Activated CD4-positive, alpha-beta T cell treated with anti-CD3 and anti-CD28 coated beads, Interleukin-2, amount 10 ng/mL, durations not matched to agents 7 days and 5 days (primary cell): ENCODE data around the gene TULP3. TPM values are rescaled to one million over a fixed set of nuclear protein-coding genes. Genes with fewer than 3 reads are reported as not detected.

Source experiments
- CTCF ChIA-PET: fragments of 350-600 bp; sonication (Branson Sonifier 250); formaldehyde crosslinking; loops from one replicate; lab custom pipeline; 2021; ENCODE audit warnings: antibody characterized with exemption; lab: Charles Lee
- POLR2A ChIA-PET: fragments of 350-600 bp; sonication (Branson Sonifier 250); formaldehyde crosslinking; loops from one replicate; lab custom pipeline; 2021; ENCODE audit warnings: antibody characterized with exemption; lab: Charles Lee
- DNase-seq: peaks from one replicate; pipeline ENCODE4 v3.0.0-alpha.2; 2020
- H3K27ac Mint-ChIP-seq: one replicate; pipeline ENCODE4 v1.8.0; 2021; ENCODE audit warnings: mild to moderate bottlenecking, moderate library complexity, mixed read lengths
- H3K27me3 Mint-ChIP-seq: one replicate; pipeline ENCODE4 v1.8.0; 2021; ENCODE audit warnings: mixed read lengths
- H3K36me3 Mint-ChIP-seq: one replicate; pipeline ENCODE4 v1.8.0; 2021; ENCODE audit warnings: low read depth, mixed read lengths
- H3K4me1 Mint-ChIP-seq: one replicate; pipeline ENCODE4 v1.8.0; 2021; ENCODE audit warnings: mixed read lengths
- H3K4me3 Mint-ChIP-seq: one replicate; pipeline ENCODE4 v1.8.0; 2021; ENCODE audit warnings: mild to moderate bottlenecking, moderate library complexity, mixed read lengths
- H3K9me3 Mint-ChIP-seq: one replicate; pipeline ENCODE4 v1.8.0; 2021; ENCODE audit warnings: mixed read lengths
- total RNA-seq, 2 experiments: library from RNA; stranded (reverse); gene quantifications; one replicate each; pipeline ENCODE4 v1.2.3, GENCODE V29; 2021

The TULP3 gene
- total RNA-seq, 2 experiments from 2014 or later: 8.6 to 9.1 TPM

DNA sequence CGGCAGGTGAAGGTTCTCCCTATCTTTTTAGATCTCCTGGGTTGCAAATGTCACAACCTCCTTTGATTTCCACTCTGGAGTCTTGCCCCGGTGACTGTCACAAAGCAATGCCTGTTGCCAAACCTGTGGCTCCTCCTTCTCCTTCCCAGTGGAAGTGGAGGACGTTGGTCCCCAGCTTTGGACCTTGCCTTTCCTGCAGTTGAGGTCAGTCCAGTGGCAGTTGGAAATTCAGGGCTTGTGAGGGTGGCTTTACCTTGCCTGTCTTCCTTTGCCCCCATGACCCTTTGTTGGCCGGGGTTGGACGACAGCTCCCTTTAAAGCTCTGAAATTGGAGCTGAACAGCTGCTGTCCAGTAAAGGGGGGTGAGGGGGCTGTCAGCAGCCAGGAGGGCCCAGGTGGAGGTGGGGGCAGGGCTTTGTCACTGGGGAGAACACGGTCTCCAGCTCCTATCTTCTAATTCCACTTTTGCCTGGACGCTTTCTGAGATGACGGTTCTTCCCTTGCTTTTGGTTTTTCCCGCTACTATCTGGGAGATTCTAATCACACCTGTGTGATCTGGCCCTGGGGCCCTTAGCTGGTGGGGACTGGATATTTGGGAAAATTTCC, 72.6 kb downstream of the TULP3 start:
- H3K27me3 Mint-ChIP-seq: peaks cover 36% of the 10 kb centered on the region
- ChIA-PET POLR2A (no interaction called here), CTCF (no interaction called here)
- no peaks in the 10 kb centered on the region for H3K9me3 Mint-ChIP-seq
- H3K4me3 Mint-ChIP-seq: no peak overlapping the region
- peaks cover 17% of the 10 kb centered on the region for H3K4me1 Mint-ChIP-seq
- DNase-seq: no peak
- no peak overlapping the region for H3K27ac Mint-ChIP-seq
- peaks cover 2% of the 10 kb centered on the region for H3K36me3 Mint-ChIP-seq

DNA sequence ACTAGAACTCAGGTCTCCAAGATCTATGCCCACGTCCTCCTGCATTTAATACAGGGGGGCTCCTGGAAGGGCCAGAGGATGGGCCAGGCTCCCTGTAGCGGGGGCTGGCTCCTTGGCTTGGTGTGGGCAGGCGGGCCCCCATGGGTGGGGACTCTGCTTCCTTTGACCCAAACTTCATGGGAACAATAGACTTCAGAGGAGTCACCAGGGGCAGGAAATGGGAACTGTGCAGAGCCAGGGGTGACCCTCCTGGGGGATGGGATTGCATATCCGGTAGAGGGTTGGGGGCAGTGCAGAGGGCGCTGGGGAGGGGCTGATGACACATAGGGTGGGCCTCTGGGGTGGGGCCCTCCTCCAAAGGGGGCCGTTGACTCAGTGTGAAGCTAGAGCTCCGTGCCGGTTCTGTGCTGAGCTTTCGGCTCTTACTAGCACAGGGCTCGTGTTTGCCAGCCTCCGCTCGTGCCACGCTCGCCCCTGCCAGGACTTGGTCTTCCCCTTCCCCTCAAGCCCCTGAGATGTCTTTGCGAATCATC, 73.1 kb downstream of the TULP3 start:
- peaks cover 13% of the 10 kb centered on the region for H3K4me1 Mint-ChIP-seq
- no peak for DNase-seq
- no peak overlapping the region for H3K27ac Mint-ChIP-seq
- no peaks in the 10 kb centered on the region for H3K9me3 Mint-ChIP-seq
- POLR2A ChIA-PET: no interaction called here
- H3K4me3 Mint-ChIP-seq: no peak overlapping the region
- H3K36me3 Mint-ChIP-seq: no peaks in the 10 kb centered on the region
- peaks cover 32% of the 10 kb centered on the region for H3K27me3 Mint-ChIP-seq
- CTCF ChIA-PET: no interaction called here

DNA sequence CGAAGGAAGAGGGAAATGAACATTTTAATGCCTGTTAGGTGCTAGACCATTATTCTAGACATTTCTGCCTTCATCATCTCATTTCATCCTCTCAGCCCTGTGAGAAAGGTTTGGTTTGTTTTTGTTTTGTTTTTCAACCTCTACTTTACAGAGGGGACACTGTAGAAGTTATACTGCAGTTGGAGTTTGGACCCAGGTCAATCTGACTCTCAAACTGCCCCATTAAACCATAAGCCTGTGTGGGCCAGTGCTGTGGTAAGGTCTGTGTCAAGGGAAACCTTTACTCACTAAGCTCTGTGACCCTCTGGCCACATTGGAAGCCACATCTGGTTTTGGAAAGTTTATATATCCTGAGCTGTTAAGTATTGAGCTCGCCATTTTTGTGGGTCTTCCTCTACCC, 77.0 kb downstream of the TULP3 start:
- H3K4me1 Mint-ChIP-seq: no peaks in the 10 kb centered on the region
- no peak overlapping the region for H3K27ac Mint-ChIP-seq
- no peak for DNase-seq
- H3K36me3 Mint-ChIP-seq: no peaks in the 10 kb centered on the region
- H3K27me3 Mint-ChIP-seq: peaks cover 10% of the 10 kb centered on the region
- ChIA-PET CTCF (interaction anchor here (0.6 kb wide), 1 partner anchor 33 kb away, joined by 3 read pairs; no protein-coding TSS in a partner anchor), POLR2A (no interaction called here)
- no peaks in the 10 kb centered on the region for H3K9me3 Mint-ChIP-seq
- no peak overlapping the region for H3K4me3 Mint-ChIP-seq

DNA sequence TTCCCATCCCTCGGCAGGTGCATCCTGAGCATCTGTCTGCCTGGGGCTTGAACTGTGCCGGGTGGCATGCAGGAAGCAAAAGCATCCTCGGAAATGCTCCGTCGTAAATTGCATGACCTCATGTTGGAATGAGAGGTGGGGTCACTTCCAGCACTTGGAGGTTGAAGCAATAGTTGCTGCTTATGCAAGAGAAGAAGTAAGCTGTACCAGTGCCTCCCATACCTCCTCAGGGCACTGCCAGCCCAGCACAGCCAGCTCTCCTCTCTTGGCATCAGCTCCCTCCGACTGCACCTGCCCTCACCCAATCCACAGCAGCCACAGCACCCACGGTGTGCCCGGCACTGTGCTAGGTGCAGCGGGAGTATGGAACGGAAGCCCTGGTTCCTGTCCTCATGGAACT, 80.1 kb downstream of the TULP3 start:
- H3K4me1 Mint-ChIP-seq: no peaks in the 10 kb centered on the region
- no peak overlapping the region for H3K4me3 Mint-ChIP-seq
- no peaks in the 10 kb centered on the region for H3K9me3 Mint-ChIP-seq
- no peaks in the 10 kb centered on the region for H3K27me3 Mint-ChIP-seq
- H3K36me3 Mint-ChIP-seq: no peaks in the 10 kb centered on the region
- no peak for DNase-seq
- ChIA-PET POLR2A (no interaction called here), CTCF (no interaction called here)
- H3K27ac Mint-ChIP-seq: no peak overlapping the region

DNA sequence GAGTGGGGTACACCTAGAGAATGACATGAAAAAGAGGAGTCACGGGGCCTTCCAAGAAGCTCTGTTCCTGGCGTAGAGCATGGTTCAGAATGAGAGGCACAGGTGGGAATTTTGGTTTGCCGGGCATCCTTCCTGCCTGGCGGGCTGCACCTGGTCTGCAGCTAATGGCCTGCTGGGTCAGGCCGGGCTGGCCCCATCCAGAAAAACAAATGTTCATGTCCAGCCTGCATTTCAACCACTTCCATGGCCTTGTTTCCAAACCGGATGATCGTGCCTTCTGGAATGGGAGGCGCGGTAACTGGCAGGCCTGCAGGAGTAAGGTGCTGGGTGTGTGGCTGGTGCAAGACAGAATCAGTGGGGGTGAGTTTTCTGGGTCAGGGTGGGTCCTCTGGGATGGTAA, 82.9 kb downstream of the TULP3 start:
- Mint-ChIP-seq H3K4me1 (no peaks in the 10 kb centered on the region), H3K36me3 (no peaks in the 10 kb centered on the region), H3K9me3 (no peaks in the 10 kb centered on the region), H3K4me3 (no peak overlapping the region), H3K27me3 (no peaks in the 10 kb centered on the region), H3K27ac (no peak overlapping the region)
- ChIA-PET CTCF (no interaction called here), POLR2A (interaction anchor here (0.7 kb wide), 1 partner anchor 85 kb away, joined by 3 read pairs; no protein-coding TSS in a partner anchor)
- no peak for DNase-seq

DNA sequence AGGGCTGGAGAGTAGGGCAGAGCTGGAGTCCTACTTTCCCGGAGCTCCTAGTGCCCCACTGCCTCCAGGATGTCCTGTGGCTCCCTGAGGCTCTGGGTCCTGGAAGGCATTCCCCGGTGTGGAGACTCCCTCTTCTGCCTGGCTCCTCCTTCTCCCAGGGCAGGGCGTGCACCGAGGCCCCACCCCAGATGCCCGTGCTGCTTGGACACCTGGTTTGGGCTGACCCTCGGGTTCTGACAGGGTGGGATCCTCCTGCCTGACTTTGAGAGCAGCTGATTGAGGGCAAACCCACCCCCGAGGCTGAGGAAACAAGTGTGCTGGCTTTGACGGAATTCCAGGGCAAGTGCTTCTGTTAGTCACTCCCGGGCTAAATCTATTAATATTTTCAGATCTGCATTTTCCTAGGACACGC, 83.9 kb downstream of the TULP3 start:
- Mint-ChIP-seq H3K27me3 (no peaks in the 10 kb centered on the region), H3K27ac (no peak overlapping the region), H3K4me3 (no peak overlapping the region), H3K36me3 (no peaks in the 10 kb centered on the region), H3K4me1 (no peaks in the 10 kb centered on the region), H3K9me3 (no peaks in the 10 kb centered on the region)
- POLR2A ChIA-PET: no interaction called here
- no peak for DNase-seq
- CTCF ChIA-PET: no interaction called here

DNA sequence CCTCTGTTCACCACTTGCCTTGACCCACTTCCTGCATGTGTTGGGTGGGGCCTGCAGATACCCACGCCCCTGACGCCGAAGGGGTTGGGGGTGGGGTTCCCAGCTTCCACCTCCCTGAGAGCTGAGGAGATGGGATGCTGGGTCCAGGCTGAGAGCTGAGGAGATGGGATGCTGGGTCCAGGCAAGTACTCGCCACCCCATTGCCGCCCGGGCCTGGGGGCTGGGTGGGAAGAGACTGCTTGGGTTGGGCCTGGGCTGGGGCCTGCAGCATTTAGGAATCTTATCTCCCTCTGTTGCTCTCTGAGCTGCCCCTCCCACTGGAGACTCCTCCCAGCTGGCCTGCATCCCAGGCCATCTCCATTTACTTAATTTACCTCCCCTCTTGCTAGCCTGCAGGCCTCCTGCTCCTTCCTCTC, 85.9 kb downstream of the TULP3 start:
- DNase-seq: no peak
- Mint-ChIP-seq H3K27me3 (no peaks in the 10 kb centered on the region), H3K9me3 (no peaks in the 10 kb centered on the region), H3K4me3 (no peak overlapping the region), H3K36me3 (no peaks in the 10 kb centered on the region), H3K4me1 (no peaks in the 10 kb centered on the region), H3K27ac (no peak overlapping the region)
- POLR2A ChIA-PET: no interaction called here
- CTCF ChIA-PET: no interaction called here

DNA sequence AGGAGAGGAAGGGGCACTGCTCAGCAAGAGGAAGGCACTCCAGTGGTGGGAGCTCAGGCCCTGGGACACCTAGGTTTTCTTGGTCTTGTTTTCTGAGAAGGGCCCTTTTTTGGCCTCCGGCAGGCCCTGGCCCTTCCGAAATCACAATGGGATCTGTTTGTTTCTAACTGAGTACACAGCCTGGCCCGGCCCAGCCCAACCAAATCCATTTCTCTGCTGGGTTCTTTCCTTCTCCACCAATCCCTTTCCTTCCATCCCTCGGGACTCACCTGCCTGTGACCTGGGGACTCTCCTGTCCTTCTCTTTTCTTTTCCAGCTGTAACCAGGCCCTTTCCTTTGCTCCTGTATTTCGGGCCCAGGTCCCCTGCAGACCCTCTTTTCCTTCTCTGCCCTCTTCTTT, 87.1 kb downstream of the TULP3 start:
- Mint-ChIP-seq H3K4me3 (no peak overlapping the region), H3K27ac (no peak overlapping the region), H3K36me3 (no peaks in the 10 kb centered on the region), H3K27me3 (no peaks in the 10 kb centered on the region), H3K9me3 (no peaks in the 10 kb centered on the region), H3K4me1 (no peaks in the 10 kb centered on the region)
- POLR2A ChIA-PET: no interaction called here
- CTCF ChIA-PET: no interaction called here
- DNase-seq: no peak

DNA sequence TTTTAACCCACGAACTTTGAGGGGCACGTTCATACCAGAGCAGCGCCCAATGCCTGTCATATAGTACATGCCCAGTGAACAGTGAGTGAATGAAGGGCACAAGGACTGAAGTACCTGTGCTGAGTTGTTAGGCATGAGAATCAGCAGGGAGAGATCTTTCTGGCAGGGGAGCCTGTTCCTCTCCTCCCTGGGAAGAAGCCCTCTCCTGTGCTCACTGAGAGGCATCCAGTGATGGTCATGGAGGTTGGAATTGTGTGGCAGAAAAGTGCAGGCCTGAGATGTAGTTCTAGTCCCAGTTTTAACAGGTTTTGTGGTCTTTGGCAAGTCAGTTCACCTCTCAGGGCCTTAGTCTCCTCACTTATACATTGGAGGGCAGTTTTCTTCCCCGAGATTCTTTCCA, 89.1 kb downstream of the TULP3 start:
- Mint-ChIP-seq H3K9me3 (no peaks in the 10 kb centered on the region), H3K4me3 (no peak overlapping the region), H3K27ac (no peak overlapping the region), H3K36me3 (no peaks in the 10 kb centered on the region), H3K4me1 (no peaks in the 10 kb centered on the region), H3K27me3 (no peaks in the 10 kb centered on the region)
- POLR2A ChIA-PET: no interaction called here
- CTCF ChIA-PET: no interaction called here
- DNase-seq: no peak

DNA sequence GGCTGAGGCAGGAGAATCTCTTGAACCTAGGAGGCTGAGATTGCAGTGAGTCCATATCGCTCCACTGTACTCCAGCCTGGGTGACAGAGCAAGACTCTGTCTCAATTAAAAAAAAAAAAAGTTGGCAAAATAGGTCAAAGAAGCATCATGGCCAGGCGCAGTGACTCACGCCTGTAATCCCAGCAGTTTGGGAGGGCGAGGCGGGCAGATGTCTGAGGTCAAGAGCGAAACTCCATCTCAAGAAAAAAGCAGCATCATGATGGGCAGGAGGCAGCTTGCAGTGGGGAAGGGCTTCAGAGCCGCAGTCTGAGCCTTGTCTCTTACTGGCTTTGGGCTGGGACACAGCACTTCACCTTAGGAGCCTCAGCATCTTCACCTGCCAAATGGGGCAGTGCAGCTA, 89.9 kb downstream of the TULP3 start:
- no peak overlapping the region for H3K4me3 Mint-ChIP-seq
- ChIA-PET CTCF (interaction anchor here (0.7 kb wide), 1 partner anchor 18 kb away, joined by 4 read pairs; no protein-coding TSS in a partner anchor), POLR2A (no interaction called here)
- no peak for DNase-seq
- no peaks in the 10 kb centered on the region for H3K4me1 Mint-ChIP-seq
- H3K9me3 Mint-ChIP-seq: no peaks in the 10 kb centered on the region
- no peaks in the 10 kb centered on the region for H3K27me3 Mint-ChIP-seq
- no peak overlapping the region for H3K27ac Mint-ChIP-seq
- H3K36me3 Mint-ChIP-seq: no peaks in the 10 kb centered on the region

DNA sequence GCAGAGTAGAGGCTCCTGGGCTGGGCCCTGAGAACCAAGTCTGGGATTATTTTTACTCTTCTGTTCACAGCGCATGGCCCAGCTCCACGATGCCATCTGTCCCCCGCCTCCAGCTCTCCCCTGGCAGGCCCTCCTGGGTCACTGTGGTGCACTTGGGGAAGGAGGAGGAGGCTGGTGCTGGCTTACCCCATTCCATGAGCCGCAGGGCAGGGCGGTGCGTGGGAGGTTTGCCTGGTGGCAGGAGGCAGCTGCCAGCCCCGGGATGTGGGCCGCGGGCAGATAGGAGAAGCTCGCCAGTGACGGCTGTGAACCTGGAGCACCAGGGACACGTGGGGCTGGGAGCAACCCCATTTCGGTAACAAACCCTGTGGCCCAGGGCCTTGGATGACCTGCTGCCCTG, 91.7 kb downstream of the TULP3 start:
- CTCF ChIA-PET: no interaction called here
- no peaks in the 10 kb centered on the region for H3K9me3 Mint-ChIP-seq
- no peaks in the 10 kb centered on the region for H3K36me3 Mint-ChIP-seq
- POLR2A ChIA-PET: no interaction called here
- H3K4me3 Mint-ChIP-seq: no peak overlapping the region
- H3K27ac Mint-ChIP-seq: no peak overlapping the region
- no peaks in the 10 kb centered on the region for H3K27me3 Mint-ChIP-seq
- DNase-seq: no peak
- no peaks in the 10 kb centered on the region for H3K4me1 Mint-ChIP-seq

DNA sequence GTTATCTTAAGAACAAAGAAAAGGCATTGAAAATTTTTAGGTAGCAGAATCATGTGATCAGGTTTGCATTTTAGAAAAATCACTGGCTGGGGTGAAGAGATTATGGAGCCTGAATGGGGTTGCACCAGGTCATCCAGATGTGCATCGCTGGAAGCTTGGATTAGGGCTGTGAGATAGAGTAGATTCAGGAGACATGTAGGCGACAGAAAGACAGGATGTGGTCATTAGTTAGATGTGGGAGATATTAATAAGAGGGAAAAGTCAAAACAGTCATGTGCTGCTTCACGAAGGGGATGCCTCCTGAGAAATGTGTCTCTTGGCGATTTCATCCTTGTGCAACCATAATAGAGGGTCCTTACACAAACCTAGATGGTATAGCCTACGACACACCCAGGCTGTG, 93.6 kb downstream of the TULP3 start:
- CTCF ChIA-PET: no interaction called here
- Mint-ChIP-seq H3K27me3 (no peaks in the 10 kb centered on the region), H3K9me3 (no peaks in the 10 kb centered on the region), H3K4me3 (no peak overlapping the region), H3K4me1 (no peaks in the 10 kb centered on the region), H3K36me3 (no peaks in the 10 kb centered on the region), H3K27ac (no peak overlapping the region)
- no peak for DNase-seq
- POLR2A ChIA-PET: no interaction called here

DNA sequence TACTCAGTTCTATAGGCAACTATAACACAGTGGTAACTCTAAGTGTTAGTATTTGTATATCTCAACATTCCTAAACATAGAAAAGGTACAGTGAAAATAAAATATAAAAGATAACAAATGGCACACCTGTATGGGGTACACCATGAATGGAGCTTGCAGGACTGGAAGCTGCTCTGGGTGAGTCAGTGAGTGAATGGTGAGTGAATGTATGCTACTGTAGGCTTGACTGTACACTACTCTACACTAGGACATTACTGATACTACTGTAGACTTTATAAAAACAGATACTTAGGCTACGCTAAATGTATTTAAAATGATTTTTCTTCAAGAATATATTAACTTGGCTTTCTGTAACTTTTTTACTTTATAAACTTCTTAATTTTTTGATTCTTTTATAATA, 94.0 kb downstream of the TULP3 start:
- POLR2A ChIA-PET: no interaction called here
- CTCF ChIA-PET: interaction anchor here (0.6 kb wide), 1 partner anchor 17 kb away, joined by 3 read pairs; no protein-coding TSS in a partner anchor
- H3K9me3 Mint-ChIP-seq: peaks cover 2% of the 10 kb centered on the region
- H3K27ac Mint-ChIP-seq: no peak overlapping the region
- no peaks in the 10 kb centered on the region for H3K4me1 Mint-ChIP-seq
- no peak overlapping the region for H3K4me3 Mint-ChIP-seq
- H3K27me3 Mint-ChIP-seq: no peaks in the 10 kb centered on the region
- no peaks in the 10 kb centered on the region for H3K36me3 Mint-ChIP-seq
- DNase-seq: no peak

DNA sequence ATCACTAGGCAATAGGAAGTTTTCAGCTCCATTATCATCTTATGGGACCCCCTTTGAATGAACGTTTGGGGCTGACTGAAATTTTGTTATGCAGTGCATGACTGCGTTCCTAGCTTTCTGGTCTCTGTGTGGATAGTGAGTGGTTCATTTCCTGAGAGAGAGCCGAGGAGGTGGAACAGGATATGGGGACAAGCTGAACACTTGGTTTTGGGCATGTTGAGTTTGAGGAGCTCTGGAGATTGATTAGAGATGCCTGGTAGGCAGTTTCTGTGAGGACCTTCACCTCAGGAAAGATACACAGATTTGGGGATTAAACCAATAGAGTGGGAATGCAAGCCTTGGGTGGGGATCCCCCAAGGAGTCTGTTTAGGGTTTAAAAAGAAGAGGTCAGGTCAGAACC, 96.2 kb downstream of the TULP3 start:
- H3K27ac Mint-ChIP-seq: no peak overlapping the region
- H3K36me3 Mint-ChIP-seq: no peaks in the 10 kb centered on the region
- DNase-seq: no peak
- ChIA-PET CTCF (no interaction called here), POLR2A (no interaction called here)
- H3K9me3 Mint-ChIP-seq: peaks cover 7% of the 10 kb centered on the region
- H3K4me3 Mint-ChIP-seq: no peak overlapping the region
- no peaks in the 10 kb centered on the region for H3K4me1 Mint-ChIP-seq
- H3K27me3 Mint-ChIP-seq: no peaks in the 10 kb centered on the region
